ENCODE data around the gene MYH10.

MYH10 gene

GRCh38 chr17:8468127-8468526, 162.4 kb downstream of the MYH10 start:
- DNase-seq: no peak

DNA sequence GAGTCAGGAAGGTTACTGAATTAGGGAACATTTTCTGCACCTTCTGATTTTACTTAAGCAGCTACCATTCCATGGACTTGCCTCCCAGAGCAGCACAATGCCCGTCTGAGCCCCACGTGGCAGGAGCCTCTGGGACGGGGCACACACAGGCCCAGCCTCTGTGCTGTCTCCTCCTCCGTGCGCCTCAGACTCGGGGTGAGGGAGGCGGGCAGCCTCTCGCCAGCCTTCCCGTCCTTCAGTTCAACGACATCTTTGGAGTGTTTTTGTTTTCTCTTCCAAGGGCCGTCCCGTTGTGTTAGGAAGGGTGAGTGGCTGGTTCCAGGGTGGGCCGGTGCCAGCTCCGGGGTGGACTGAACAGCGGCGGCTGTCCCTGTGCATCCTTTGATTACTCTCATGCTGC, 163.0 kb downstream of the MYH10 start:
- no peak for DNase-seq

- DNase-seq: no peak
Measured at GRCh38 chr17:8466873-8467272, 163.7 kb downstream of the MYH10 start.

- no peak for DNase-seq
Measured at GRCh38 chr17:8466456-8466855, 164.1 kb downstream of the MYH10 start.

DNA sequence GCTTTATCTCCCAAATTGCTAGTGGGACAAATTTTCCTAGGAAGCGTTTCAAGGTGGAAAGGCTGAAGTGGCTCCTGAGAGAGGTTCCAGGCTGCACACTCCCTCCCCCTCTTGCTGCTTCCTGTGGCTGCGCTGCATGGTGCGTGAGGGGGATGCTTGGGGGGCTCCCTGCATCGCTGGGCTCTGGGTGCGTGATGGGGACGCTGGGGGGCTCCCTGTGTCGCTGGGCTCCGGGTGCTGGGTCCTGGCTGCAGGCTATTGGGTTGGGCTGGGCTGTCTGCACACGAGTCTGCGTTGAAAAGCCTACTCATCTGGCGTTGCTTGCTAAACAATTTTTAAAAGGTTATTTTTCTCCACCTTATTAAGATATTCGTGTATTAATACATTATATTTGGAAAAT, 164.8 kb downstream of the MYH10 start:
- DNase-seq: no peak

GRCh38 chr17:8465356-8465755, 165.2 kb downstream of the MYH10 start:
- no peak for DNase-seq

DNA sequence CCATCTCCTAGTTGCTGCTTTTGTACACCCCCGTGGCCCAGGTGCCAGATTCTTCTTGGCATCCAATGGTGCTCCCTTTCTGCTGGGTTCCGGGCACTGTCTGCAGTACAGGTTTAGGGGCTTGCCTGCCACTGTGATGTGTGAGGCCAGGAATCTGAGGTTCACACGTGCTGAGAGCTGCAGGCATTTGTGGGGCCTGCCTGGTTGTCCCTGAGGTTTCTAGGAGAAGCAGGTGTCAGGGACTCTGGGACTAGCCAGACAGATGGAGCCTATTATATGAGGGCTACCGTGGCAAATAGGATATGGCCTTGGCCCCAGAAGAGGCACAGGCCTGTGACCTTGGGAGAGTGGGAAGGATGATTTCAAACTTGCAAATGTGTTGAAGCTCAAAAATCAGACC, 165.6 kb downstream of the MYH10 start:
- DNase-seq: no peak

GRCh38 chr17:8463099-8463498, 167.4 kb downstream of the MYH10 start:
- no peak for DNase-seq

- no peak for DNase-seq
Measured at GRCh38 chr17:8462564-8462963, 168.0 kb downstream of the MYH10 start.

DNA sequence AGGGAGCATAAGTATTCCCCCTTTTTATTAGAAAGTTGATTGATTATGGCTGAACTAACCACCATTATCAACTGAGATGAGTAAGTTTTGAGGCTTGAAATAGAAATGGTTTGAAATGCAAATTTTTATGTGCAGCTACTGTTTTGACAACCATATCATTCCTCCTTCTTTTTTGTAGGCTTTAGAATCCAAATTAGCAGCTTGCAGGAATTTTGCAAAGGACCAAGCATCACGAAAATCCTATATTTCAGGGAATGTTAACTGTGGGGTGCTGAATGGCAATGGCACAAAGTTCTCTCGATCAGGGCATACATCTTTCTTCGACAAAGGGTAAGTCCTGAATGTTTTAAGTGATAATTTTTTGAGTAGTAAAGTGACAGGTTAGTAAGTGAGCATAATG, 170.7 kb downstream of the MYH10 start:
- DNase-seq: no peak

DNA sequence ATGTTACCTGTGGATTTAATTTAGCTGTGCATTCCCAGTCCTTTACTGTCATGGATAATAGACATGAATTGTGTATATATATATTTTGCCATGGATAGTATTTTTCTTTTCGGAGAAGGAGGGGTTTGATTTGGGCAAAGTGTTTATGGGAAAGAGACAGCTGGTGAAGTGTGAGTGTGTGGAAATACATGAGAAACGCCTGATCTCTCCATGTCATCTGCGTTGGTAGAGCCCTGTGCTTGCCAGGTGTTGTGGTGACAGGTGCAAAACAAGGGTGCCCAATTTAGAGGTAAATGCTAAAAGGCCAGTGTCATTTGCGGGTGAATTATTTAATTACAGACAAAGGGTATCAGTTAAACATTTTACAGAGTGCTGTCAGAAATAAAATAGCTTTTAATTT, 171.4 kb downstream of the MYH10 start:
- DNase-seq: no peak

GRCh38 chr17:8458128-8458527, 172.4 kb downstream of the MYH10 start:
- no peak for DNase-seq

GRCh38 chr17:8455665-8456209, 174.8 kb downstream of the MYH10 start:
- DNase-seq: no peak

DNA sequence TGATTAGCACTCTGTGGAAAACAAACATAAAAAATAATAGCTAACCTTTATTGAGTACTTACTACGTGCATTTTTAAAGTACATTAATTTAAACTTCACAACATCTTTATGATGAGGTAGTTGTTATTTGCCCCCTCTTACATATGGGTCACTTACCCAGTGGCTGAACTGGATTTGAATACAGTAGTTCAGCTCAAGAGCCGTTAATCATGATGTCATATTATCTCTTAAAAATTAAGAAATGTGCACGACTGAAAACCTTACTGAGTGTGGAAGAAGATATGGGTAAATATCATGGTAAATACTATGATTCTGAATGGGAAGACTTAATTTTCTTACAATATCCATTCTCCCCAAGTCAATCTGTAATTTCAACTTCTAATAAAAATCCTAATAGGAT, 177.2 kb downstream of the MYH10 start:
- no peak for DNase-seq

DNA sequence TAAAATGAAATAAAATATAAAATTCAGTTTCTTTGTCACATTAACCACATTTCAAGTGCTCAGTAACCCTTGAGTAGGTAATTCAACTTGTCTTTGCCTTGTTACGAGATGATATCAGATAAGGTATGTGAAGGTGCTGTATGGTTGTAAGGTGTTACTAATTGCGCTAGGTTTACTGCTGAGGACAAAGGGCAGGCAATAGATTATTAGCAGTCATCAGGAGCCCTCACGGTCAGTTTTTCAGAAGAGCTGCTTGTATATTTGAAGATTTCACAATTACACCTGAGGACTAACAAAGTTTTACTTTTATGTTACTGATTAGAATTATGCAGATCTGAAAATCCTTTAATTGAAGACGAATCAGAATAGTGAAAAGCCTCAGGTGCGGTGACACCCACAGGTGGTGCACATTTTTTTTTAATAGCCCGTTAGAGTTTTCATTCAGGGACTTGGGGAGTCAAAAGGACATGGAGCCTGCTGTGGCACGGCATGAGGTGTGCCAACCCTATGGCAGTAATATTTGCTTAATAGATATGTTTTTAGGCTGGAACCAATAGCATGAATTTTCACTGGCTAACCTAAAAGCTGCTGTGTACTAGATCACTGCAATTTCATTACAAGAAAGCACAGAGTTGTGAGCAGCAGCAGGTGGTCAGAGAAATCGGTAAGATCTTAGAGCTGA, 178.5 kb downstream of the MYH10 start:
- no peak for DNase-seq

DNA sequence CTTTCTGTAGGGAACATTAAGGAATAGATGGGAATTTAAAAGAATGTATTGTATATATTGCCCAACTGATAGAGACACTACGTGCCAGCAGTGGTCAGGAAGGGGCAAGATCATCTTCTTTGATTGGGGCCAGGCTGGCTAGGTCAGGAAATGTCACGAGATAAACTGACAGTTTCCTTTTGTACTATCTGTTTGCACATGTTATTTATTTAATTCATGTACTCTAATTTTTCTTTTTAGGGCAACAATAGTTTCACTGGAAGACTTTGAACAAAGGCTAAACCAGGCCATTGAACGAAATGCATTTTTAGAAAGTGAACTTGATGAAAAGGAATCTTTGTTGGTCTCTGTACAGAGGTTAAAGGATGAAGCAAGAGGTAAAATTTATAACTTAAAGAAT, 182.2 kb downstream of the MYH10 start:
- DNase-seq: no peak

DNA sequence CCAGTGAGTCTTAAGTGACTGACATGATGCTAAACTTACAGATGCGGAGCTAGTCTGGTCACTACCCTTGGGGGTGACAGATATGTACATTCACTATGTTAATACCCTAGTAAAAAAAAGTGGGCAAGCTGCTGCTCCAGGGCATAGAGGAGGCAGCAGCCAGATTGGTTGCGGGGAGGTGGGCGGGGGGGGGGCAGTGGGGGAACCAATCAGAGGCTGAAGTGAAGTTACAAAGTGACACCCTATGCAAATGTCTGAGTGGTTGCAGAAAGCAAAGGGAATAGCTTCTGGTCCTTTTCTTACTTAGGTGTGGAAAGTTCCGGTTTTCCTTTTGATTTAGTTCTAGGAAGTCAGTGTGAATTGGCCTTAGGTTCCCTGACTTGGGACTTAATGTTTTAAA, 182.7 kb downstream of the MYH10 start:
- DNase-seq: no peak

- no peak for DNase-seq
Measured at GRCh38 chr17:8445536-8445935, 185.0 kb downstream of the MYH10 start.

DNA sequence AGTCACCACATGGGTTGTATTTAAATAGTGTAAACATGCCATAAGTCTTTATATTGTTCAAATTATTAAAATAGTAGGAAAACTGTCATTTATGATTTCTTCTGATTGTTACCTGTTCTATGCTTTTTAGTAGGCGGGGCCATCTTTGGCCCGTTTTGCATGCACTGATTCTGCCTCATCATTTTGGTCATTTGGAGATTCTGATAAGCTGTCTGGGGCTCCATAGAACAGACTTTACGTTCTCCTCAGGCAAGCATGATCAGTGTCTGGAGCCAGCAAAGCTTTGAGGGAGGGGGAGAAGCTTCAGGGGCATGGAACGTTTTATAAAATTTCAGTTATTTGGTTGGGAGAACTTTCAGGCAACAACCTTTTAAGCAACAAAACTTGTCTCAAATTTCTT, 186.0 kb downstream of the MYH10 start:
- DNase-seq: no peak

GRCh38 chr17:8443756-8444155, 186.8 kb downstream of the MYH10 start:
- DNase-seq: no peak

GRCh38 chr17:8442310-8442709, 188.2 kb downstream of the MYH10 start:
- no peak for DNase-seq

DNA sequence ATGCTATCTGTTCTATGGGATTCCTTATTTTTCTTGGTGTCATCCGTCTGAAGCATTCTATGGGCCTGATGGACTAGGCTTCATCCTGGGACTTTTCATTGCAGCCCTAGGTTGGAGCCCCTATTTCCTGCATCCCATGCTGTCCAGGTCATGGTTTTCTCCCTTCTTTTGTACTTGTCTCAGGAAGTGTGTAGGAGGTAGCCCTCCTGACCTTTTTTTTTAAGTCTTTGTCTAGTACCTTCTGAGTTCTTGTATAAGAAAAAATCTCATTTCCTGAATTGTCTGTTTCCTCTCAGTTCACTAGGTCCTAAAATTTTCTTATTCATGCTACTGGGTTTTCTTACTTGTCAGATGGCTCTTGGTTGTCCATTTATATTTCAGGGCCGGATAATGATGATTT, 188.8 kb downstream of the MYH10 start:
- no peak for DNase-seq

DNA sequence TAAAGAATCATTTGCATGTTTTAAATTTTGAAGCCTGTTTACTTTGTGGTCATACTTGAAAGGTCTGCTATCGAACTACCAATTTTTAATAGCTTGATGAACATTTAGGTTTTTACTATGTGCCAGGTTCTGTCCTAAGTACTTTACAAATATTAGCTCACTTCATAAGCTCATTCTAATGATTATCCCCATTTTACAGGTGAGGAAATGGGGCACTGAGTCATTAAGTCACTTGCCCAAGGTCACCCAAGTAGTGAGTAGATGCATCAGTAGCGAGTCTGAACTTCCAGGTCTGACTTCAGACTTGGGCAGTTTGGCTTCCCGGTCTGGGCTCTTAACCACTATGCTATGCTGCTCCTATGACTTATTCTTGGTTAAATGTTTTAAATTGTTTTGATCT, 190.8 kb downstream of the MYH10 start:
- no peak for DNase-seq

DNA sequence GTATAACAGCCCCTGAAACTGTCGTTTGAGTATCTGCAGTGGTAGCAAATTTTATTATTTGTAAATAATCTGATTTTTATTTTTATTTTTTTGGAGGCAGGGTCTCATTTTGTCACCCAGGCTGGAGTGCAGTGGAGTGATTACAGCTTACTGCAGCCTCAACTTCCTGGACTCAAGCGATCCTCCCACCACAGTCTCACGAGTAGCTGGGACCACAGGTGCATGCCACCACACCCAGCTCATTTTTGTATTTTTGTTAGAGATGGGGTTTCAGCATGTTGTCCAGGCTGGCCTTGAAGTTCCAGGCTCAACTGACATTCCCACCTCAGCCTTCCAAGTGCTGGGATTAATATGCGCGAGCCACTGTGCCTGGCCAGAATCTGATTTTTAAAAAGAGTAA, 192.1 kb downstream of the MYH10 start:
- DNase-seq: no peak

- DNase-seq: no peak
Measured at GRCh38 chr17:8436844-8437171, 193.7 kb downstream of the MYH10 start.
